HCT116 (cell line): Measurements from ENCODE around the gene HAPSTR1. TPM values are rescaled to one million over a fixed set of nuclear protein-coding genes. Genes with fewer than 3 reads are reported as not detected.
A peak's percentile ranks its signal among the peaks of the same experiment; 100 is the strongest.
"Not testable (repeated sequence)": the region's sequence is repeated elsewhere in the genome, so short reads cannot be mapped to it uniquely, and the experiment has no call there.

Experiments
- ATAC-seq: fragments of 200-7000 bp; cut with Tn5 transposase; 2 replicates; pipeline ENCODE4 v1.9.1; 2020; ENCODE audit warnings: mild to moderate bottlenecking, moderate library complexity
- BruUV-seq: library from RNA; stranded (reverse); fragments of 400-500 nt; replicated peaks from 2 replicates; lab custom pipeline; 2021; lab: Mats Ljungman, UMichigan
- CTCF ChIA-PET: fragments of 300-600 bp; sonication (Branson Sonifier 250); formaldehyde crosslinking; loops from one replicate; lab custom pipeline; 2021; ENCODE audit warnings: antibody characterized with exemption; lab: Charles Lee
- POLR2A ChIA-PET: fragments of 300-600, 350-600 bp; sonication (Branson Sonifier 250); formaldehyde crosslinking; loops from one replicate; lab custom pipeline; 2021; ENCODE audit warnings: antibody characterized with exemption; lab: Charles Lee
- RAD21 ChIA-PET, 2 experiments: fragments of 300-600 bp; sonication (Branson Sonifier 250); formaldehyde crosslinking; loops; one replicate each; lab custom pipeline; 2023; ENCODE audit warnings: low total read pairs in 2 of 2; ENCODE audit not compliant: uncharacterized antibody in 2 of 2, unreplicated experiment in 2 of 2, low non-redundant PET in 1 of 2; lab: Charles Lee
- DNase-seq: peaks from one replicate; pipeline ENCODE4 v3.0.0-alpha.2; 2010; ENCODE audit warnings: low read depth, low spot score
- H2AFZ ChIP-seq: fragments of 200-600 bp; shearing (Covaris generic), sonication (generic); 2 replicates; pipeline ENCODE4 v1.6.1; 2017; ENCODE audit warnings: low read depth, mixed run types, mixed read lengths, antibody characterized with exemption, low read length; ENCODE audit not compliant: poor library complexity, severe bottlenecking
- H3K27ac ChIP-seq: 2 replicates; pipeline ENCODE4 v1.5.1; 2012; ENCODE audit warnings: low read depth, low read length
- H3K27me3 ChIP-seq: fragments of 200-600 bp; sonication (generic); 2 replicates; pipeline ENCODE4 v1.6.1; 2016; ENCODE audit warnings: mixed run types, low read length, mixed read lengths; ENCODE audit not compliant: insufficient read depth
- H3K36me3 ChIP-seq, 2 experiments: fragments of 200-500 bp in 1 of 2; fragments of 200-600 bp in 1 of 2; sonication (Bioruptor generic) in 1 of 2; sonication (generic) in 1 of 2; 2 replicates each; pipeline versions ENCODE4 v1.5.1 to v1.6.1; 2014 to 2016; ENCODE audit warnings: low read length in 2 of 2, inconsistent platforms in 1 of 2, mixed read lengths in 1 of 2, mixed run types in 1 of 2; ENCODE audit not compliant: insufficient read depth in 2 of 2, control insufficient read depth in 1 of 2
- H3K4me1 ChIP-seq, 2 experiments: fragments of 200-600 bp in 1 of 2; sonication (generic) in 1 of 2; 2 replicates each; pipeline versions ENCODE4 v1.5.1 to v1.6.1; 2012 to 2017; ENCODE audit warnings: low read length in 2 of 2, inconsistent platforms in 1 of 2, mild to moderate bottlenecking in 1 of 2, mixed read lengths in 1 of 2, mixed run types in 1 of 2, moderate library complexity in 1 of 2; ENCODE audit not compliant: insufficient read depth in 2 of 2, control insufficient read depth in 1 of 2
- H3K4me2 ChIP-seq: fragments of 200-600 bp; sonication (generic); 2 replicates; pipeline ENCODE4 v1.6.1; 2017; ENCODE audit warnings: mixed run types, low read length, mixed read lengths
- H3K4me3 ChIP-seq, 2 experiments: fragments of 200-600 bp in 1 of 2; sonication (generic) in 1 of 2; replicated peaks in 1 of 2; 2 replicates each; pipeline ENCODE4 v1.5.1; 2011 to 2016; ENCODE audit warnings: low read length in 2 of 2, control low read depth in 1 of 2, low read depth in 1 of 2, mild to moderate bottlenecking in 1 of 2, mixed read lengths in 1 of 2, mixed run types in 1 of 2
- H3K79me2 ChIP-seq: fragments of 200-600 bp; sonication (generic); 2 replicates; pipeline ENCODE4 v1.6.1; 2017; ENCODE audit warnings: mild to moderate bottlenecking, mixed run types, low read length, moderate library complexity, mixed read lengths; ENCODE audit not compliant: insufficient read depth
- H3K9ac ChIP-seq: fragments of 200-600 bp; sonication (generic); 2 replicates; pipeline ENCODE4 v1.6.1; 2016; ENCODE audit warnings: low read length, mixed read lengths
- H3K9me2 ChIP-seq: fragments of 200-600 bp; sonication (generic), shearing (Covaris generic); 2 replicates; pipeline ENCODE4 v1.6.1; 2017; ENCODE audit warnings: mixed run types, mild to moderate bottlenecking, moderate library complexity; ENCODE audit not compliant: insufficient read depth
- H3K9me3 ChIP-seq, 2 experiments: fragments of 200-500 bp in 1 of 2; fragments of 200-600 bp in 1 of 2; sonication (Bioruptor generic) in 1 of 2; sonication (generic) in 1 of 2; 2 replicates each; pipeline ENCODE4 v1.6.1; 2014 to 2017; ENCODE audit warnings: low read length in 2 of 2, mixed read lengths in 2 of 2, inconsistent platforms in 1 of 2, low read depth in 1 of 2, mild to moderate bottlenecking in 1 of 2, mixed run types in 1 of 2, moderate library complexity in 1 of 2; ENCODE audit not compliant: control insufficient read depth in 1 of 2, insufficient read depth in 1 of 2
- H4K20me1 ChIP-seq: fragments of 200-600 bp; sonication (generic), shearing (Covaris generic); 2 replicates; pipeline ENCODE4 v1.6.1; 2017; ENCODE audit warnings: mixed run types, mild to moderate bottlenecking, moderate library complexity; ENCODE audit not compliant: insufficient read depth
- CBX3 ChIP-seq: IDR thresholded peaks from 2 replicates; pipeline ENCODE4 v1.6.1; 2012; ENCODE audit warnings: low read depth
- CEBPB ChIP-seq: IDR thresholded peaks from 2 replicates; pipeline ENCODE4 v1.6.1; 2012; ENCODE audit warnings: low read depth
- FOSL1 ChIP-seq: IDR thresholded peaks from 2 replicates; pipeline ENCODE4 v1.6.1; 2012; ENCODE audit warnings: low read depth
- JUND ChIP-seq: IDR thresholded peaks from 2 replicates; pipeline ENCODE4 v1.6.1; 2012
- MAX ChIP-seq: IDR thresholded peaks from 2 replicates; pipeline ENCODE4 v1.6.1; 2012
- POLR2A ChIP-seq: IDR thresholded peaks from 2 replicates; pipeline ENCODE4 v1.7.0; 2011; ENCODE audit warnings: borderline replicate concordance; ENCODE audit not compliant: insufficient read depth, insufficient read length; ENCODE audit errors: extremely low read depth
- POLR2AphosphoS5 ChIP-seq: IDR thresholded peaks from 2 replicates; pipeline ENCODE4 v1.6.1; 2011; ENCODE audit warnings: mild to moderate bottlenecking, low read depth, low read length, moderate library complexity
- RAD21 ChIP-seq: IDR thresholded peaks from 2 replicates; pipeline ENCODE4 v1.6.1; 2012; ENCODE audit warnings: low read depth, mild to moderate bottlenecking
- REST ChIP-seq: IDR thresholded peaks from 2 replicates; pipeline ENCODE4 v1.6.1; 2012; ENCODE audit warnings: low read depth
- SIN3A ChIP-seq: IDR thresholded peaks from 2 replicates; pipeline ENCODE4 v1.6.1; 2012; ENCODE audit warnings: low read depth
- SP1 ChIP-seq: IDR thresholded peaks from 2 replicates; pipeline ENCODE4 v1.6.1; 2012; ENCODE audit warnings: low read depth
- SRF ChIP-seq: IDR thresholded peaks from 2 replicates; pipeline ENCODE4 v1.6.1; 2012; ENCODE audit warnings: low read depth
- YY1 ChIP-seq: IDR thresholded peaks from 2 replicates; pipeline ENCODE4 v1.6.1; 2011; ENCODE audit warnings: low read length, low read depth, moderate library complexity, mild to moderate bottlenecking; ENCODE audit not compliant: insufficient replicate concordance; ENCODE audit errors: extremely low read depth
- intact Hi-C: fragments of 100-400 bp; cut with micrococcal nuclease; formaldehyde crosslinking; loops from 2 replicates; pipeline ENCODE4 v1.10.0; 2022
- total RNA-seq: library from RNA; stranded (reverse); gene quantifications from one replicate; pipeline ENCODE4 v1.2.1, GENCODE V29; 2021; ENCODE audit not compliant: unreplicated experiment

Gene HAPSTR1
- total RNA-seq, 1 experiment from 2014 or later, result 54.9 TPM

- TF ChIP-seq REST (no peak), RAD21 (0 out of 2 replicates have a peak, but pooled peaks have one; percentile 35)
These were observed 14.2 kb upstream of the HAPSTR1 start (continued) for GRCh38 chr16:9077091-9077809.

GRCh38 chr16:9078467-9079429 is 12.7 kb upstream of the HAPSTR1 start:
- H3K9me2 ChIP-seq, H3K27me3 ChIP-seq, H3K79me2 ChIP-seq, H4K20me1 ChIP-seq, H3K9me3 ChIP-seq, H3K36me3 ChIP-seq: not testable (repeated sequence)
- ChIA-PET RAD21 (interaction anchor here in 1 of 2 experiments (0.9 kb wide), 1 partner anchor 13 kb away, joined by 3 read pairs; the partner anchor contains the start of gene HAPSTR1), POLR2A (interaction anchor here (0.6 to 8.0 kb wide), 15 partner anchors 8 to 452 kb away, joined by 3 to 183 read pairs (median 4); partner anchors contain the start of genes CARHSP1 and HAPSTR1), CTCF (interaction anchor here (1.4 to 2.4 kb wide), 3 partner anchors 10 to 29 kb away, joined by 3 to 14 read pairs (median 5); partner anchors contain the start of gene HAPSTR1)
- TF ChIP-seq SRF, result 0 out of 2 replicates have a peak, but pooled peaks have one; percentile 36
- peak; percentile 46; the same call in 1 of the 2 replicates for TF ChIP-seq FOSL1
- TF ChIP-seq POLR2AphosphoS5, result peak; percentile 63
- peak; percentile 87 for TF ChIP-seq SP1
- TF ChIP-seq CEBPB, result peak; percentile 97
- peak; percentile 90 for TF ChIP-seq CBX3
- TF ChIP-seq POLR2A, result peak; percentile 79
- TF ChIP-seq YY1, result peak; percentile 88
- TF ChIP-seq MAX, result peak; percentile 93
- TF ChIP-seq JUND, result peak; percentile 45
- peak; percentile 50; the same call in 1 of the 2 replicates for TF ChIP-seq SIN3A
- DNase-seq (peak; percentile 94), ATAC-seq (peak; percentile 80)
- intact Hi-C loops, result loop anchor here (1.0 kb wide), 1 partner anchor 13 kb away; the partner anchor contains the start of gene HAPSTR1
- Histone ChIP-seq H3K9ac (peak overlapping the region; percentile 65), H2AFZ (peak overlapping the region; percentile 73), H3K4me3 (peak overlapping the region; percentile 43 to 47), H3K4me2 (peak overlapping the region; percentile 63), H3K27ac (peak overlapping the region; percentile 74), H3K4me1 (peaks cover 33 to 65% of the 10 kb centered on the region in 2 experiments)
- BruUV-seq, result TSS peak; percentile 98
